Urothelium cell line (cell line): ENCODE measurements around the gene AIMP1.

Source experiments
- DNase-seq: peaks from one replicate; pipeline ENCODE4 v3.0.0; 2011; ENCODE audit warnings: low spot score, mixed read lengths
- FAIRE-seq: peaks from 2 replicates; lab custom pipeline; 2011; peaks lifted over from hg19 to GRCh38; lab: Jason Lieb, UNC

Gene AIMP1

GRCh38 chr4:106315968-106316772, at the start of gene AIMP1, which contains the start of gene TBCK:
Gene AIMP1 (plus strand): TSS chr4:106316550. CDS start chr4:106325010, 8,460 bp downstream.
Gene TBCK (minus strand): TSS chr4:106316209. CDS start chr4:106308960, 7,249 bp downstream.
- DNase-seq (peak; percentile 82), FAIRE-seq (no peak)

- no peak for FAIRE-seq
- DNase-seq: no peak
Observed at GRCh38 chr4:106268786-106269185, 47.6 kb upstream of the AIMP1 start.

GRCh38 chr4:106269711-106270110, 46.6 kb upstream of the AIMP1 start:
- FAIRE-seq: no peak

GRCh38 chr4:106270736-106271135, 45.6 kb upstream of the AIMP1 start:
- FAIRE-seq: no peak

More at GRCh38 chr4:106269711-106270110, 46.6 kb upstream of the AIMP1 start:
- no peak for DNase-seq

GRCh38 chr4:106273831-106274230, 42.5 kb upstream of the AIMP1 start:
- DNase-seq: no peak
- FAIRE-seq: no peak

More at GRCh38 chr4:106270736-106271135, 45.6 kb upstream of the AIMP1 start:
- DNase-seq: no peak

- FAIRE-seq (no peak), DNase-seq (no peak)
Observed at GRCh38 chr4:106277140-106277675, 39.1 kb upstream of the AIMP1 start.

GRCh38 chr4:106284227-106284626, 32.1 kb upstream of the AIMP1 start:
- DNase-seq (no peak), FAIRE-seq (no peak)

- DNase-seq (no peak), FAIRE-seq (no peak)
Observed at GRCh38 chr4:106286611-106287010, 29.7 kb upstream of the AIMP1 start.

- DNase-seq: peak; percentile 12
Observed at GRCh38 chr4:106287353-106287969, 28.9 kb upstream of the AIMP1 start.

GRCh38 chr4:106289737-106290136, 26.6 kb upstream of the AIMP1 start:
- no peak for FAIRE-seq

More at GRCh38 chr4:106287353-106287969, 28.9 kb upstream of the AIMP1 start:
- no peak for FAIRE-seq

GRCh38 chr4:106291678-106292077, 24.7 kb upstream of the AIMP1 start:
- DNase-seq (no peak), FAIRE-seq (no peak)

More at GRCh38 chr4:106289737-106290136, 26.6 kb upstream of the AIMP1 start:
- no peak for DNase-seq

GRCh38 chr4:106294062-106294461, 22.3 kb upstream of the AIMP1 start:
- no peak for DNase-seq
- no peak for FAIRE-seq

GRCh38 chr4:106297245-106298035, 18.9 kb upstream of the AIMP1 start:
- DNase-seq (no peak), FAIRE-seq (no peak)

GRCh38 chr4:106299977-106300376, 16.4 kb upstream of the AIMP1 start:
- FAIRE-seq (no peak), DNase-seq (no peak)

GRCh38 chr4:106301393-106302061, 14.8 kb upstream of the AIMP1 start:
- FAIRE-seq (no peak), DNase-seq (no peak)

GRCh38 chr4:106302062-106302438, 14.3 kb upstream of the AIMP1 start:
- no peak for FAIRE-seq
- DNase-seq: no peak

- no peak for DNase-seq
- FAIRE-seq: no peak
Observed at GRCh38 chr4:106303548-106304281, 12.6 kb upstream of the AIMP1 start.

GRCh38 chr4:106304632-106305031, 11.7 kb upstream of the AIMP1 start:
- FAIRE-seq (no peak), DNase-seq (no peak)

- DNase-seq (no peak), FAIRE-seq (no peak)
Observed at GRCh38 chr4:106305435-106306055, 10.8 kb upstream of the AIMP1 start.
